ENCODE measurements around the gene CCT5.

CCT5 gene

DNA sequence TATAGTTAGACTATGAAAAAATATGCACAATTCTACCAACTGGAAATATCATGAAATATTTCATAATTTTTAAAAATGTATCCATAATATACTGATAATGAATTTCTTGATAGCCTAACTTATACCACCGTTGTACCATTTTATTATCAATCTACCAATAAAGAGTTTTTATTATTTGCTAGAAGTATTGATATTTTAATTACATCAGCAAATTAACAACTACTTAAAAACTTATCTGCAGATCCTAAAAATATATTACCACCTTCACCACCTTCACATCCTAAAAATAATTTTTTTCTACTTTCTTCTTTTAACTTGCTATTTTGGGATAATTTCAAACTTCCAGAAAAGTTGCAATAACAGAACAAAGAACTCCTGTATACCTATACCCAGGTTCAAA, 21.8 kb upstream of the CCT5 start:
- no peak overlapping the region for H3K4me3 ChIP-seq (ENCODE audit: low read depth, low read length)
- TF ChIP-seq, protein P1, sequence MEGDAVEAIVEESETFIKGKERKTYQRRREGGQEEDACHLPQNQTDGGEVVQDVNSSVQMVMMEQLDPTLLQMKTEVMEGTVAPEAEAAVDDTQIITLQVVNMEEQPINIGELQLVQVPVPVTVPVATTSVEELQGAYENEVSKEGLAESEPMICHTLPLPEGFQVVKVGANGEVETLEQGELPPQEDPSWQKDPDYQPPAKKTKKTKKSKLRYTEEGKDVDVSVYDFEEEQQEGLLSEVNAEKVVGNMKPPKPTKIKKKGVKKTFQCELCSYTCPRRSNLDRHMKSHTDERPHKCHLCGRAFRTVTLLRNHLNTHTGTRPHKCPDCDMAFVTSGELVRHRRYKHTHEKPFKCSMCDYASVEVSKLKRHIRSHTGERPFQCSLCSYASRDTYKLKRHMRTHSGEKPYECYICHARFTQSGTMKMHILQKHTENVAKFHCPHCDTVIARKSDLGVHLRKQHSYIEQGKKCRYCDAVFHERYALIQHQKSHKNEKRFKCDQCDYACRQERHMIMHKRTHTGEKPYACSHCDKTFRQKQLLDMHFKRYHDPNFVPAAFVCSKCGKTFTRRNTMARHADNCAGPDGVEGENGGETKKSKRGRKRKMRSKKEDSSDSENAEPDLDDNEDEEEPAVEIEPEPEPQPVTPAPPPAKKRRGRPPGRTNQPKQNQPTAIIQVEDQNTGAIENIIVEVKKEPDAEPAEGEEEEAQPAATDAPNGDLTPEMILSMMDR (IDR thresholded peaks at IDR 0.05; ENCODE audit: low read depth, low read length), result no peak

DNA sequence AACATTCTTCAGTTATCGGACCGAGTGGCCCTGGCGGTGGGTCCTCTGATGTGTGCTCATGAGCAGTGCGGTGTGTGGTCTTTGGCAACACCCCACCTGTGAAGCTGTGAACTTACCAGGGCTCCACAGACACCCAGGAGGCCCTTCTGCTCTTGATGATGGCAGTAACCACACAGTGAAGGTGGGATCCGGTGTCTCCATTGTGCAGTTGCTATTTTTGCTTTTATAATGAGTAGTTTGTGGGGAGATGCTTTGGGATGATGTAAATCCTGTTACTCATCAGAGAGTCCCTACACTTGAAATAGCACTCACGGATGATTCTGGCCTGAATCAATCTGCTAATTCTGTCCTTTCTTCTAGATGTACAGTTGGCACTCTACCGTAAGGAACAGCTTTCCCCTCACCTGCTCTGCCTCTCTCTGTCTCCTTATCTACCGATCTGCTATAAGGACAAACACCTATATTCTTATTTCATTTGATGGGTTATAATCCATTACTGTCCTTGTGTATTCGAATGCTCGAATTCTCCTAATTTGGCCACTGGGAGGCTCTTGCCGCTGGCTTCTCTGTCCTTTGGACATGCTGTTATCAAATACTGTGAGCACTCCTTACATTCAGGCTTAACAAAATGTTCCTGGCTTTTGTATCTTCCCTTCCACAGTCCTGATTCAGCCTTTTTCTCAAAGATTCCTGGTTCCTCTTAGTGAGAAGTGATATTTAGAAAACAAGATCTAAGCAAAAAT, 20.6 kb upstream of the CCT5 start:
- H3K4me3 ChIP-seq (ENCODE audit: low read depth, low read length), result no peak overlapping the region
- TF ChIP-seq, protein P1 (IDR thresholded peaks at IDR 0.05; ENCODE audit: low read depth, low read length), result no peak

DNA sequence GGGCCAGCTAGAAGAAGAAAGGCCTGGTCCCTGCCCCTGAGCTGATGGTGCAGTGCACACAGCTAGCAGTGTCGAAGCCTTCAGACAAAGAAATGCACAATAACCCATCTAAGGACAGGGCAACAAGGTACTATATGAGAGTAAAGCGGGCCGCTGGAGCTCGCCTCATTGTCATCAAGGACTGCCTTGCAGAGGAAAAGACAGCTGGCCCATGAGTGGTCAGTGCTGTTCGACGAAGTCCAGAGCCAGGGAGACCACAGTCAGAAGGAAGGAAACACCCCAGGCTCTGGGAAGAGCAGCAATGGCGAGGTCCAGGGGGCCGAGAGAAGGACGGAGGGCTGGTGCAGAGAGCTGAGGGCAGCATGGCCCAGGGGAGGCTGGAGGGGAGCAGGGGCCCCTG, 17.7 kb upstream of the CCT5 start:
- TF ChIP-seq, protein P1 (IDR thresholded peaks at IDR 0.05; ENCODE audit: low read depth, low read length), result no peak
- no peak overlapping the region for H3K4me3 ChIP-seq (ENCODE audit: low read depth, low read length)

DNA sequence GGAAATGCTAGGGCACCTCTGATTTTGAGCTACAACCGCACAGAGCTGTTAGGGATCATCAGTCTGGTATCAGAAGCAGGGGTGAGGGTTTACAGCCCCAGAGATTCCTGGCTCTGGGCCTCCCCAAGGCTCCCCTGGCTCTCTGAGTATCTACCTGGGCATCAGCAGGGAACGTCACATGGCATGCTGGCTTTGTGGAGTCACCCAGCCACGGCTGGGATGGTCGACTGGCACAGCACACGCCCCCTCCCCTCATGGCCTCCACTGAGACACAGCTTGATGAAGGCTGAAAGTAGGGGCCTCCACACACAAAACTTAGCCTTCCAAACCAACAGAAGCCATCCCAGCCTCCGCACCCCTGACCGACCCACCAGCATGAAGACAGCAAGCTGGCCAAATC, 17.1 kb upstream of the CCT5 start:
- TF ChIP-seq, protein P1 (IDR thresholded peaks at IDR 0.05; ENCODE audit: low read depth, low read length), result no peak
- no peak overlapping the region for H3K4me3 ChIP-seq (ENCODE audit: low read depth, low read length)

DNA sequence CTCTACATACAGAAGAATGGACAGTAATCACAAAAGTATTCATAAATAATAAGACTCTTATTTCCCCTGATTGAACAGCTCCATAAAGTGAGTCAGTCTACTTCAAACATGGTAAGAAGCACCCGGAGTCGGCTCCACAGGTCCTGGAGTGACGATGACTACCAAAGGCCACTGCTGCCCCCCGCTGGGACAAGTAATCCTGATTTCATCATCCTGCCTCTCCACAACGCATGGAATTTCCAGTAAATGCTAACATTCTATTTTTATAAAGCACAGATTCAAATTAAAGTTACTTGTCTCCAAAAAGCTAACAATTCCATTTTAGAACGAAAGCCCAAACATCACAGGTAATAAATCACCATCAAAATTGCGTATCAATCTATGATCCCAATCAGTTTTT, 16.6 kb upstream of the CCT5 start:
- TF ChIP-seq, protein P1 (IDR thresholded peaks at IDR 0.05; ENCODE audit: low read depth, low read length), result peak; percentile 44; the same call in 1 of the 2 replicates
- no peak overlapping the region for H3K4me3 ChIP-seq (ENCODE audit: low read depth, low read length)

DNA sequence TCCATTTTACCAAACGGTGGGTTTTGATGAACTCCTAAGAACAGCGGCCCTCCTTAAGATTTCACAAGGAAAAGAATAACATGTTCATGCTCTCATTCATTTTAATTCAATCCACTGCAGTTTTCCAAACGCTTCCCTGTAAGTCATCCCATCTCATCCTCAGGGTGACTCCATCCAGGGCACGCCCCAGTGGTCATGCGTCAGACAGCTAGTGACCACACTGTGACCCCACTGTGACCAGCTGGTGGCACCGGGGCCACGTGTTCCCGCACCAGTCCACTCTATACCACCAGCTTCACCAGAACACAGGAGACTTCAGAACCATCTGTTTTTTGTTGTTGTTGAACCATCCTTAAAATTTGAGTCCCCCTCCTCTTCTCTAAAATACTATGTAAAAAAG, 14.7 kb upstream of the CCT5 start:
- H3K4me3 ChIP-seq (ENCODE audit: low read depth, low read length), result no peak overlapping the region
- TF ChIP-seq, protein P1 (IDR thresholded peaks at IDR 0.05; ENCODE audit: low read depth, low read length), result no peak

DNA sequence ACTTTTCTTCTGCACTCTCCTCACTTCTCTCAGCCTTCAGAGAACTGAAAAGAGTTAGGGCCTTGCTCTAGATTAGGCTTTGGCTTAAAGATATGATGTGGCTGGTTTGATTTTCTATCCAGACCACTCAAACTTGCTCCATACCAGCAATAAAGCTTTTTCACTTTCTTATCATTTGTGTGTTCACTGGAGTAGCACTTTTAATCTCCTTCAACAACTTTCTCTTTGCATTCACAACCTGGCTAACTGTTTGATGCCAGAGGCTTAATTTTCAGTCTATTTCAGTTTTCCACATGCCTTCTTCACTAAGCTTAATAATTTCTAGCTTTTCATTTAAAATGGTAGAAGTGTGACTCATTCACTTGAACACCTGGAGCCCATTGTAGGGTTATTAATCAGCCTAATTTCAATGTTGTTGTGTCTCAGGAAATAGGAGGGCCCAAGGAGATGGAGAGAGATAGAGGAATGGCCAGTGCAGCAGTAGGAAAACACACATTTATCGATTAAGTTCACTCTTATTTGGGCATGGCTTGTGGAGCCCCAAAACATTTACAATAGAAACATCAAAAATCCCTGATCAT, 6.3 kb upstream of the CCT5 start:
- TF ChIP-seq, protein P1 (IDR thresholded peaks at IDR 0.05; ENCODE audit: low read depth, low read length), result no peak
- H3K4me3 ChIP-seq (ENCODE audit: low read depth, low read length), result no peak overlapping the region

All from WI38 (cell line).